Regular cardiac myocyte (primary cell): Measurements from ENCODE around the gene PLCB3. TPM values are rescaled to one million over a fixed set of nuclear protein-coding genes. Genes with fewer than 3 reads are reported as not detected.

Experiments
- total RNA-seq: library from RNA; depleted of rRNA; stranded (reverse); fragments of >200 nt; gene quantifications from 2 replicates; pipeline ENCODE4 v1.2.3, GENCODE V29; 2014

Gene PLCB3
- total RNA-seq, 1 donor from 2014 or later: 33.0 TPM

DNA sequence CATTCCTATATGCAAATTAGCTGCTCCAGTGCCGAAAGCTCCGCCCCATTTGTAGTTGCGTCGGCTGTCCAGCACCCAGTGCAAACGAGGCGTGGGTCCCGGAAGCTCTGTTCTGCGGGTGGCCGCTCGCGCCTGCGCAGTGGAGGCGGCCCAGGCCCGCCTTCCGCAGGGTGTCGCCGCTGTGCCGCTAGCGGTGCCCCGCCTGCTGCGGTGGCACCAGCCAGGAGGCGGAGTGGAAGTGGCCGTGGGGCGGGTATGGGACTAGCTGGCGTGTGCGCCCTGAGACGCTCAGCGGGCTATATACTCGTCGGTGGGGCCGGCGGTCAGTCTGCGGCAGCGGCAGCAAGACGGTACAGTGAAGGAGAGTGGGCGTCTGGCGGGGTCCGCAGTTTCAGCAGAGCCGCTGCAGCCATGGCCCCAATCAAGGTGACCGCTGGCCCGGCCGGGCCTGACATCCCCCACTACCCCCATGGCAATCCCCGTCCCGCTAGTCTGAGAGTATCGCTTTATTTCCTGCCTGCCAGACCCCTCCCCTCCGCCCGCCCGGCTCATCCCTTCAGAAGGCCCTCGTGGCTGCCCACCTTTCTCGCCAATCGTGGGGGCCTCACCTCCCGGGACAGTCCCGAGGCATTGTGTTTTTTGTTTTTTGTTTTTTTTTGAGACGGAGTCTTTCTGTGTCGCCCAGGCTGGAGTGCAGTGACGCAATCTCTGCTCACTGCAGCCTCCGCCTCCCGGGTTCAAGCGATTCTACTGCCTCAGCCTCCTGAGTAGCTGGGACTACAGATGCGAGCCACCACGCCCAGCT, 66.8 kb downstream of the PLCB3 start, which contains the start of gene PRDX5:
PRDX5 (plus strand) TSS at position 161 of the 805 bp plus-strand sequence; CDS start at position 256, 95 bp downstream.

Other genes with a start within 250 kb of the PLCB3 start
- not detected in 2 replicates for gene FLRT1, start 215.6 kb upstream of the PLCB3 start, total RNA-seq
- 8.1 and 21.7 TPM in 2 replicates for gene MACROD1, start 85.4 kb upstream of the PLCB3 start, total RNA-seq
- gene STIP1, start 65.4 kb upstream of the PLCB3 start, total RNA-seq: 125 and 414 TPM in 2 replicates
- gene FERMT3, start 44.8 kb upstream of the PLCB3 start, total RNA-seq: 6.7 and 9.6 TPM in 2 replicates
- gene TRPT1, start 25.3 kb upstream of the PLCB3 start, total RNA-seq: 37.0 and 48.2 TPM in 2 replicates
- gene NUDT22, start 25.3 kb upstream of the PLCB3 start, total RNA-seq: 61.7 and 73.2 TPM in 2 replicates
- gene DNAJC4, start 21.0 kb upstream of the PLCB3 start, total RNA-seq: 8.5 and 9.2 TPM in 2 replicates
- 14.6 and 17.2 TPM in 2 replicates for gene VEGFB, start 16.9 kb upstream of the PLCB3 start, total RNA-seq
- 86.8 and 87.4 TPM in 2 replicates for gene FKBP2, start 10.4 kb upstream of the PLCB3 start, total RNA-seq
- 191 and 431 TPM in 2 replicates for gene PPP1R14B, start 4.6 kb upstream of the PLCB3 start, total RNA-seq
- gene BAD, start 33.1 kb downstream of the PLCB3 start, total RNA-seq: 41.0 and 51.0 TPM in 2 replicates
- 7.7 and 8.2 TPM in 2 replicates for gene GPR137, start 34.3 kb downstream of the PLCB3 start, total RNA-seq
- not detected in 2 replicates for gene KCNK4, start 39.8 kb downstream of the PLCB3 start, total RNA-seq
- gene CATSPERZ, start 48.8 kb downstream of the PLCB3 start, total RNA-seq: 0.28 TPM in 1 of 2 replicates, not detected in the other
- 31.9 and 36.4 TPM in 2 replicates for gene ESRRA, start 54.0 kb downstream of the PLCB3 start, total RNA-seq
- gene TRMT112, start 66.0 kb downstream of the PLCB3 start, total RNA-seq: 260 and 325 TPM in 2 replicates
- gene PRDX5, start 66.6 kb downstream of the PLCB3 start, total RNA-seq: 261 and 263 TPM in 2 replicates
- gene CCDC88B, start 88.7 kb downstream of the PLCB3 start, total RNA-seq: 1.2 and 2.3 TPM in 2 replicates
- 29.0 and 61.3 TPM in 2 replicates for gene RPS6KA4, start 107.6 kb downstream of the PLCB3 start, total RNA-seq